NCI-H1092 treated with DMSO at 0.1 percent for 48 hours (cell line): ENCODE measurements around the gene DCC.

ENCODE experiments used
- DNase-seq: peaks from one replicate; lab custom pipeline; 2025; lab: John Stamatoyannopoulos, UW

Gene DCC

GRCh38 chr18:53070788-53071187 lies 730.8 kb downstream of the DCC start:
- peak; percentile 64 for DNase-seq

- DNase-seq, result no peak
Observed at GRCh38 chr18:53080687-53081086, 740.7 kb downstream of the DCC start.

- no peak for DNase-seq
Observed at GRCh38 chr18:53093636-53094035, 753.6 kb downstream of the DCC start.

GRCh38 chr18:53101536-53102105 lies 761.6 kb downstream of the DCC start:
- DNase-seq, result no peak

GRCh38 chr18:53114441-53114840 lies 774.4 kb downstream of the DCC start:
- no peak for DNase-seq

- DNase-seq, result no peak
Observed at GRCh38 chr18:53115876-53116585, 776.0 kb downstream of the DCC start.

- DNase-seq, result no peak
Observed at GRCh38 chr18:53117851-53118250, 777.9 kb downstream of the DCC start.

GRCh38 chr18:53126210-53126609 lies 786.2 kb downstream of the DCC start:
- DNase-seq, result no peak

GRCh38 chr18:53131001-53131400 lies 791.0 kb downstream of the DCC start:
- no peak for DNase-seq

- DNase-seq, result no peak
Observed at GRCh38 chr18:53134711-53135110, 794.7 kb downstream of the DCC start.

- DNase-seq, result no peak
Observed at GRCh38 chr18:53135654-53136053, 795.7 kb downstream of the DCC start.

- no peak for DNase-seq
Observed at GRCh38 chr18:53139746-53140500, 799.9 kb downstream of the DCC start.

GRCh38 chr18:53142005-53142404 lies 802.0 kb downstream of the DCC start:
- no peak for DNase-seq

- no peak for DNase-seq
Observed at GRCh38 chr18:53147472-53147871, 807.5 kb downstream of the DCC start.

- no peak for DNase-seq
Observed at GRCh38 chr18:53148123-53148522, 808.1 kb downstream of the DCC start.

- no peak for DNase-seq
Observed at GRCh38 chr18:53152476-53152875, 812.5 kb downstream of the DCC start.

GRCh38 chr18:53153281-53153680 lies 813.3 kb downstream of the DCC start:
- DNase-seq, result no peak

- no peak for DNase-seq
Observed at GRCh38 chr18:53153800-53154199, 813.8 kb downstream of the DCC start.

GRCh38 chr18:53165770-53166169 lies 825.8 kb downstream of the DCC start:
- DNase-seq, result no peak

- DNase-seq, result no peak
Observed at GRCh38 chr18:53169346-53169745, 829.3 kb downstream of the DCC start.

GRCh38 chr18:53191634-53192033 lies 851.6 kb downstream of the DCC start:
- DNase-seq, result peak; percentile 27

GRCh38 chr18:53193870-53194269 lies 853.9 kb downstream of the DCC start:
- DNase-seq, result no peak

GRCh38 chr18:53219853-53220252 lies 879.9 kb downstream of the DCC start:
- no peak for DNase-seq
